Peyer's patch (tissue), 4 donors: ENCODE results near the gene RNH1. TPM values are rescaled to one million over a fixed set of nuclear protein-coding genes. Genes with fewer than 3 reads are reported as not detected.

ENCODE experiments used
- DNase-seq, 3 donors: peaks; one replicate each; pipeline ENCODE4 v3.0.0-alpha.2; 2017 to 2019
- H3K27ac ChIP-seq, 4 donors: fragments of 200-600 bp; sonication (generic); one replicate each; pipeline ENCODE4 v1.5.1; 2016 to 2019
- H3K27me3 ChIP-seq, 2 donors: fragments of 200-600 bp; sonication (generic); one replicate each; pipeline ENCODE4 v1.5.1; 2019
- H3K36me3 ChIP-seq, 3 donors: fragments of 200-600 bp; sonication (generic); one replicate each; pipeline ENCODE4 v1.5.1; 2016 to 2019
- H3K4me1 ChIP-seq, 4 donors: fragments of 200-600 bp; sonication (generic); one replicate each; pipeline ENCODE4 v1.5.1; 2016 to 2019
- H3K4me3 ChIP-seq, 4 donors: fragments of 200-600 bp; sonication (generic); 1 replicate in 3 of 4; 2 replicates in 1 of 4; pipeline ENCODE4 v1.5.1; 2016 to 2019; ENCODE audit warnings: mild to moderate bottlenecking in 1 of 4
- H3K9me3 ChIP-seq, 4 donors: fragments of 200-600 bp; sonication (generic); one replicate each; pipeline ENCODE4 v1.5.1; 2016 to 2019; ENCODE audit warnings: mild to moderate bottlenecking in 1 of 4
- CTCF ChIP-seq, 6 experiments: fragments of 450-650 bp in 4 of 6; fragments of 200-600 bp in 2 of 6; sonication (generic) in 1 of 6; IDR thresholded peaks; one replicate each; pipeline ENCODE4 v1.5.1; 2017 to 2019; ENCODE audit warnings: antibody characterized with exemption in 6 of 6, mild to moderate bottlenecking in 3 of 6, moderate library complexity in 1 of 6
- POLR2A ChIP-seq, 2 donors: fragments of 450-650 bp; IDR thresholded peaks; one replicate each; pipeline ENCODE4 v1.5.1; 2017; ENCODE audit warnings: antibody characterized with exemption in 2 of 2, mild to moderate bottlenecking in 2 of 2, moderate library complexity in 2 of 2
- total RNA-seq, 4 donors: library from RNA; depleted of rRNA; stranded (reverse); fragments of >200 nt; gene quantifications; one replicate each; pipeline ENCODE4 v1.1.0, GENCODE V29; 2016

Gene RNH1
- total RNA-seq, 4 donors from 2014 or later: 130 to 157 (median 137) TPM

- Histone ChIP-seq H3K4me3 (no peak overlapping the region), H3K27ac (no peak overlapping the region), H3K9me3 (no peaks in the 10 kb centered on the region), H3K4me1 (peaks cover 0 to 16% (median 9%) of the 10 kb centered on the region in 4 donors), H3K36me3 (peaks cover 0 to 26% (median 0%) of the 10 kb centered on the region in 3 donors), H3K27me3 (no peaks in the 10 kb centered on the region)
- TF ChIP-seq CTCF (IDR thresholded peaks at IDR 0.05): no peak
- no peak for TF ChIP-seq POLR2A (IDR thresholded peaks at IDR 0.05)
- peak in 1 of 3 donors; percentile 44 for DNase-seq
Measured at GRCh38 chr11:529728-530411, 22.8 kb upstream of the RNH1 start.

- H3K27me3 ChIP-seq: no peaks in the 10 kb centered on the region
- no peak overlapping the region for H3K4me3 ChIP-seq
- peak in 1 of 3 donors; percentile 37 for DNase-seq
- TF ChIP-seq CTCF (IDR thresholded peaks at IDR 0.05) (no peak), POLR2A (IDR thresholded peaks at IDR 0.05) (no peak)
- peaks cover 0 to 26% (median 0%) of the 10 kb centered on the region in 3 donors for H3K36me3 ChIP-seq
- H3K9me3 ChIP-seq: no peaks in the 10 kb centered on the region
- H3K27ac ChIP-seq: no peak overlapping the region
- peaks cover 0 to 8% (median 2%) of the 10 kb centered on the region in 4 donors for H3K4me1 ChIP-seq
Measured at GRCh38 chr11:528815-529727, 22.0 kb upstream of the RNH1 start.

- DNase-seq: no peak
- Histone ChIP-seq H3K4me3 (no peak overlapping the region), H3K4me1 (peaks cover 0 to under 1% (median 0%) of the 10 kb centered on the region in 4 donors), H3K27me3 (no peaks in the 10 kb centered on the region), H3K9me3 (no peaks in the 10 kb centered on the region), H3K27ac (no peak overlapping the region), H3K36me3 (peaks cover 0 to 23% (median 0%) of the 10 kb centered on the region in 3 donors)
- TF ChIP-seq POLR2A (IDR thresholded peaks at IDR 0.05) (no peak), CTCF (IDR thresholded peaks at IDR 0.05) (no peak)
Measured at GRCh38 chr11:528166-528814, 21.2 kb upstream of the RNH1 start.

- TF ChIP-seq CTCF (IDR thresholded peaks at IDR 0.05): no peak
- no peak for TF ChIP-seq POLR2A (IDR thresholded peaks at IDR 0.05)
- no peaks in the 10 kb centered on the region for H3K9me3 ChIP-seq
- no peaks in the 10 kb centered on the region for H3K27me3 ChIP-seq
- no peak overlapping the region for H3K4me3 ChIP-seq
- H3K4me1 ChIP-seq: no peaks in the 10 kb centered on the region
- peaks cover 0 to 2% (median 0%) of the 10 kb centered on the region in 3 donors for H3K36me3 ChIP-seq
- no peak for DNase-seq
- no peak overlapping the region for H3K27ac ChIP-seq
Measured at GRCh38 chr11:526192-526591, 19.1 kb upstream of the RNH1 start.

DNA sequence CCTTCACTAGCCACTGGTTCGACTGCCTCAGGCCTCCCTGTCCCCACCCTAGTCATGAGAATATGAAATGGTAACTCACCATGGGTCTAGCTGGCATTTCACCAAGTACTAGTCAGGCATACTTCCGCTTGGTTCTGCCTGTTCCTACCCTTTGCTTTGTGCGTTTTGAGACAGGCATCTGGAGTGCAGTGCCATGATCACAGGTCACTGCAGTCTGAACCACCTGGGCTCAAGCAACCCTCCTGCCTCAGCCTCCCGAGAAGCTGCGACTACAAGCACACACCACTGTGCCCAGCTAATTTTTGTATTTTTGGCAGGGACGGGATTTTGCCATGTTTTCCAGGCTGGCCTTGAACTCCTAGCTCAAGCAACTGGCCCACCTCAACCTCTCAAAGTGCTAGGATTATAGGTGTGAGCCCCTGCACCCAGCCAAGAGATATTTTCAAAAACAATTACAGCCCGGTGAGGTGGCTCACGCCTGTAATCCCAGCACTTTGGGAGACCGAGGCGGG lies 14.2 kb upstream of the RNH1 start:
- Histone ChIP-seq H3K36me3 (no peaks in the 10 kb centered on the region), H3K4me3 (no peak overlapping the region), H3K27ac (no peak overlapping the region), H3K9me3 (peaks cover 0 to 10% (median 0%) of the 10 kb centered on the region in 4 donors), H3K4me1 (peaks cover 0 to 8% (median 3%) of the 10 kb centered on the region in 4 donors), H3K27me3 (no peaks in the 10 kb centered on the region)
- TF ChIP-seq CTCF (IDR thresholded peaks at IDR 0.05): no peak
- no peak for TF ChIP-seq POLR2A (IDR thresholded peaks at IDR 0.05)
- no peak for DNase-seq
